BLaER1 (cell line): ENCODE measurements around the gene ZGRF1.
"Not testable (repeated sequence)": the region's sequence is repeated elsewhere in the genome, so short reads cannot be mapped to it uniquely, and the experiment has no call there.

ENCODE experiments used
- H3K27ac ChIP-seq: shearing (Covaris generic); formaldehyde crosslinking; 2 replicates; pipeline ENCODE4 v1.8.1; 2022
- H3K27me3 ChIP-seq: shearing (Covaris generic); formaldehyde crosslinking; 2 replicates; pipeline ENCODE4 v1.8.1; 2022
- H3K36me3 ChIP-seq: shearing (Covaris generic); formaldehyde crosslinking; 2 replicates; pipeline ENCODE4 v1.8.1; 2022
- H3K4me1 ChIP-seq: shearing (Covaris generic); formaldehyde crosslinking; 2 replicates; pipeline ENCODE4 v1.8.1; 2022
- H3K4me2 ChIP-seq: shearing (Covaris generic); formaldehyde crosslinking; 2 replicates; pipeline ENCODE4 v1.8.1; 2022
- H3K4me3 ChIP-seq: shearing (Covaris generic); formaldehyde crosslinking; 2 replicates; pipeline ENCODE4 v1.8.1; 2022
- H3K9ac ChIP-seq: shearing (Covaris generic); formaldehyde crosslinking; 2 replicates; pipeline ENCODE4 v1.8.1; 2022
- H3K9me3 ChIP-seq: shearing (Covaris generic); formaldehyde crosslinking; 2 replicates; pipeline ENCODE4 v1.8.1; 2022
- H4K20me1 ChIP-seq: shearing (Covaris generic); formaldehyde crosslinking; 2 replicates; pipeline ENCODE4 v1.8.1; 2022
- Cebpa-rat ChIP-seq: shearing (Covaris generic); IDR thresholded peaks from 2 replicates; pipeline ENCODE4 v1.8.1; 2022

The ZGRF1 gene

GRCh38 chr4:112642526-112642925 lies 5.8 kb upstream of the ZGRF1 start:
- Histone ChIP-seq H4K20me1 (peaks cover 5% of the 10 kb centered on the region; the same call in 1 of the 2 replicates), H3K4me1 (peaks cover 13% of the 10 kb centered on the region), H3K27ac (no peak overlapping the region), H3K4me3 (no peak overlapping the region), H3K9ac (no peak overlapping the region), H3K4me2 (no peak overlapping the region), H3K36me3 (peaks cover 40% of the 10 kb centered on the region), H3K27me3 (no peaks in the 10 kb centered on the region), H3K9me3 (no peaks in the 10 kb centered on the region)
- TF ChIP-seq Cebpa-rat: no peak

GRCh38 chr4:112637552-112637866 lies 800 bp upstream of the ZGRF1 start:
- H3K27ac ChIP-seq: peak overlapping the region; percentile 97
- TF ChIP-seq Cebpa-rat: no peak
- peak overlapping the region; percentile 81 for H3K4me3 ChIP-seq
- peaks cover 2% of the 10 kb centered on the region; the same call in 1 of the 2 replicates for H4K20me1 ChIP-seq
- no peaks in the 10 kb centered on the region for H3K27me3 ChIP-seq
- H3K36me3 ChIP-seq: peaks cover 2% of the 10 kb centered on the region; the same call in 1 of the 2 replicates
- H3K4me2 ChIP-seq: peak overlapping the region; percentile 85
- H3K4me1 ChIP-seq: peaks cover 38% of the 10 kb centered on the region
- no peaks in the 10 kb centered on the region for H3K9me3 ChIP-seq
- H3K9ac ChIP-seq: peak overlapping the region; percentile 91

GRCh38 chr4:112633477-112634235 lies 3.1 kb downstream of the ZGRF1 start:
- peaks cover 36% of the 10 kb centered on the region for H3K36me3 ChIP-seq
- H3K4me3 ChIP-seq: no peak overlapping the region
- no peak overlapping the region for H3K9ac ChIP-seq
- H3K4me1 ChIP-seq: peaks cover 35% of the 10 kb centered on the region
- H3K27ac ChIP-seq: no peak overlapping the region
- no peaks in the 10 kb centered on the region for H3K27me3 ChIP-seq
- no peaks in the 10 kb centered on the region for H4K20me1 ChIP-seq
- TF ChIP-seq Cebpa-rat: no peak
- H3K4me2 ChIP-seq: peak overlapping the region; percentile 7; the same call in 1 of the 2 replicates
- H3K9me3 ChIP-seq: no peaks in the 10 kb centered on the region

DNA sequence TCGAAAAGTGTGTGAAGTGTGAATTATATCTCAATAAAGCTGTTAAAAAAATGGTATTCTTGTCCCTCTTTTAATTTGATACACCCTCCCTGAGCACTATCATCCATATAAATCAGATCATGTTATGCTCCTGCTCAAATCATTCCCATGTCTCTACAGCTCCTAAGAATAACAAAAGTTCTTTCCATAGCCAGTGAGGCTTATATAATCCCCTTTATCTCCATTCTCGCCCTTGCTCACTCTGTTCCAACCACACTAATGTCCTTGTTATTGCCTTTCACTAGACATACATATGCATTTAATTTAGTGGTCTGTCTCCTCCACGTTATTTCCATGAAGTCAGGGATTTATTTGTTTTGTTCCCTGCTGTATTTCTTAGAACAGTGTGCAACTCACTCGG lies 10.5 kb downstream of the ZGRF1 start:
- H3K27me3 ChIP-seq: no peaks in the 10 kb centered on the region
- H3K9me3 ChIP-seq: no peaks in the 10 kb centered on the region
- H3K4me3 ChIP-seq: no peak overlapping the region
- H4K20me1 ChIP-seq: no peaks in the 10 kb centered on the region
- H3K9ac ChIP-seq: no peak overlapping the region
- H3K27ac ChIP-seq: no peak overlapping the region
- no peak overlapping the region for H3K4me2 ChIP-seq
- no peaks in the 10 kb centered on the region for H3K4me1 ChIP-seq
- peaks cover 91% of the 10 kb centered on the region for H3K36me3 ChIP-seq
- no peak for TF ChIP-seq Cebpa-rat

- Histone ChIP-seq H3K4me3 (no peak overlapping the region), H3K36me3 (peaks cover 70% of the 10 kb centered on the region), H3K27ac (no peak overlapping the region), H3K4me2 (no peak overlapping the region), H4K20me1 (no peaks in the 10 kb centered on the region), H3K9ac (no peak overlapping the region), H3K27me3 (no peaks in the 10 kb centered on the region), H3K4me1 (no peaks in the 10 kb centered on the region), H3K9me3 (no peaks in the 10 kb centered on the region)
- no peak for TF ChIP-seq Cebpa-rat
These were observed 19.7 kb downstream of the ZGRF1 start for GRCh38 chr4:112616984-112617383.

DNA sequence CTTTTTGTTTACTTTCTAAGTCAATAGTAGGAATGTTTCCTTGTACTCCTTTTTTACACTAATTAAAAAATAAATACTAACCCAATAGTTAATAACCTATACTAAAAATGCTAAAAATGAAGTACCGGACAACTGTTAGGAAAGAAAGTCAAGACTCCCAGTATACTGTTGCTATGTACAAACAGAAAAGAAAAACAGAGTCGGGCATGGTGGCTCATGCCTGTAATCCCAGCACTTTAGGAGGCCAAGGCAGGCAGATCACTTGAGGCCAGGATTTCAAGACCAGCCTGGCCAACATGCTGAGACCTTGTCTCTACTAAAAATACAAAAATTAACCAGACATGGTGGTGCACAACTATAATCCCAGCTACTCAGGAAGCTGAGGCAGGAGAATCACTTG lies 23.9 kb downstream of the ZGRF1 start:
- not testable (repeated sequence) for H3K4me1 ChIP-seq, H3K4me2 ChIP-seq, H3K27ac ChIP-seq, H3K9ac ChIP-seq, H4K20me1 ChIP-seq, H3K9me3 ChIP-seq, H3K27me3 ChIP-seq, H3K4me3 ChIP-seq
- H3K36me3 ChIP-seq: peaks cover 67% of the 10 kb centered on the region

DNA sequence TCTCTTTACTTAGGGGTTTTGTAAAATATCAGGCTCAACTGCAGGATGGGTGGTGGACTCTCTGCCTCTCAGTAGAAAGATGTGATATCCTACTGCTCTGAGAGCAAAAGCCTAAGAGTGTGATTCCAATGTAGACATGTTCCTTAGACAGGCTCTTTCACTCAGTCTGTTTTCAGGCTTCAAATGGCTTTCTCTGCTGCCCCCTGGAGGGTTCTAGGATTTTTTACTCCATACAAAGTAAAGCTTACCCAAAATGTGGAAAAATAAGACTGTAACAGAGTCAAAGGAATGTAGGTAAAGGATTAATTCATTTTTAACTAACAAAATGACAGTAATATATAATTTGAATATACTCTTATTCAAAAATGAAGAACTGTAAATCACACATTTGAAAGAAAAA lies 32.1 kb downstream of the ZGRF1 start:
- no peaks in the 10 kb centered on the region for H3K4me1 ChIP-seq
- no peaks in the 10 kb centered on the region for H4K20me1 ChIP-seq
- no peak overlapping the region for H3K27ac ChIP-seq
- H3K4me3 ChIP-seq: no peak overlapping the region
- H3K9me3 ChIP-seq: no peaks in the 10 kb centered on the region
- no peak overlapping the region for H3K4me2 ChIP-seq
- no peak for TF ChIP-seq Cebpa-rat
- H3K9ac ChIP-seq: no peak overlapping the region
- H3K27me3 ChIP-seq: no peaks in the 10 kb centered on the region
- H3K36me3 ChIP-seq: peaks cover 68% of the 10 kb centered on the region

DNA sequence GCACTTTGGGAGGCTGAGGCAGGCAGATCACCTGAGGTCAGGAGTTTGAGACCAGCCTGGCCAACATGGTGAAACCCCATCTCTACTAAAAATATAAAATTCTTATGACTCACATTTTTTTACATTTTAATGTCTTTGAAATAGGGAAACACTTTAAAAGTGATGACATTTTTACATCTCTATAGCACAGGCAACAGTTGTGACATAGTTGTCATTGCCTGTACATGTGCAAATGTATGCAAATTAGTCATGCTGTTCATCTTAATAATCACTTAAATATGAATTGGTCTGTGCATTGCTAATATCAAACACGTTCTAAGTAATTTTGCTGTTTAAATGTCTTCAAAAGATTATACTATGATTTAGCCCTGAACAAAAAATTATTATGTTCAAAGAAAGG lies 41.7 kb downstream of the ZGRF1 start:
- no peak for TF ChIP-seq Cebpa-rat
- H4K20me1 ChIP-seq: no peaks in the 10 kb centered on the region

GRCh38 chr4:112593438-112594133 lies 43.1 kb downstream of the ZGRF1 start:
- Histone ChIP-seq H3K27ac (no peak overlapping the region), H3K4me2 (no peak overlapping the region), H3K27me3 (no peaks in the 10 kb centered on the region), H4K20me1 (no peaks in the 10 kb centered on the region), H3K4me1 (no peaks in the 10 kb centered on the region), H3K4me3 (no peak overlapping the region), H3K9ac (no peak overlapping the region), H3K9me3 (no peaks in the 10 kb centered on the region), H3K36me3 (peaks cover 27% of the 10 kb centered on the region; the same call in 1 of the 2 replicates)
- TF ChIP-seq Cebpa-rat: no peak

More for the DNA sequence above, 41.7 kb downstream of the ZGRF1 start:
- H3K27ac ChIP-seq: no peak overlapping the region
- no peaks in the 10 kb centered on the region for H3K4me1 ChIP-seq
- H3K4me3 ChIP-seq: no peak overlapping the region
- peaks cover 23% of the 10 kb centered on the region for H3K36me3 ChIP-seq
- H3K4me2 ChIP-seq: no peak overlapping the region
- H3K9me3 ChIP-seq: no peaks in the 10 kb centered on the region
- no peak overlapping the region for H3K9ac ChIP-seq
- no peaks in the 10 kb centered on the region for H3K27me3 ChIP-seq

- H4K20me1 ChIP-seq: no peaks in the 10 kb centered on the region
- H3K36me3 ChIP-seq: peaks cover 28% of the 10 kb centered on the region; the same call in 1 of the 2 replicates
- no peak for TF ChIP-seq Cebpa-rat
- no peak overlapping the region for H3K9ac ChIP-seq
- no peak overlapping the region for H3K27ac ChIP-seq
- no peaks in the 10 kb centered on the region for H3K27me3 ChIP-seq
- no peak overlapping the region for H3K4me3 ChIP-seq
- no peaks in the 10 kb centered on the region for H3K4me1 ChIP-seq
- no peaks in the 10 kb centered on the region for H3K9me3 ChIP-seq
- no peak overlapping the region for H3K4me2 ChIP-seq
These were observed 44.0 kb downstream of the ZGRF1 start for GRCh38 chr4:112592717-112593116.
